HepG2 (cell line): Measurements from ENCODE around the gene CEBPA. TPM values are rescaled to one million over a fixed set of nuclear protein-coding genes. Genes with fewer than 3 reads are reported as not detected.
A peak's percentile ranks its signal among the peaks of the same experiment; 100 is the strongest.

ENCODE experiments used
- KAT2B ChIP-seq: fragments of 150-350 bp; IDR thresholded peaks from 2 replicates; pipeline ENCODE4 v1.6.1; 2014; ENCODE audit warnings: low read depth, low read length, borderline replicate concordance
- MXD4 ChIP-seq: IDR thresholded peaks from 2 replicates; pipeline ENCODE4 v1.6.1; 2016; ENCODE audit warnings: mild to moderate bottlenecking, missing biosample characterization, missing genetic modification reagents
- NONO ChIP-seq, 2 experiments: fragments of 450-650 bp in 1 of 2; sonication (generic) in 1 of 2; formaldehyde crosslinking in 1 of 2; IDR thresholded peaks in 1 of 2; conservative IDR thresholded peaks in 1 of 2; 2 replicates each; pipeline versions ENCODE4 v1.6.1 to v1.8.0; 2017 to 2022; ENCODE audit warnings: mild to moderate bottlenecking in 1 of 2, missing genetic modification reagents in 1 of 2, moderate library complexity in 1 of 2
- PHF21A ChIP-seq: sonication (generic); formaldehyde crosslinking; IDR thresholded peaks from 2 replicates; pipeline ENCODE4 v1.5.0; 2020; ENCODE audit warnings: mild to moderate bottlenecking, missing genetic modification reagents
- TBP ChIP-seq: sonication (generic); formaldehyde crosslinking; IDR thresholded peaks from 2 replicates; pipeline ENCODE4 v1.5.0; 2020; ENCODE audit warnings: missing genetic modification reagents
- TRIM24 ChIP-seq: sonication (generic); formaldehyde crosslinking; IDR thresholded peaks from 2 replicates; pipeline ENCODE4 v1.8.0; 2022; ENCODE audit warnings: mild to moderate bottlenecking, missing genetic modification reagents
- ZNF10 ChIP-seq: sonication (generic); formaldehyde crosslinking; IDR thresholded peaks from 2 replicates; pipeline ENCODE4 v1.4.0; 2020; ENCODE audit warnings: mild to moderate bottlenecking, low read depth, missing genetic modification reagents, borderline replicate concordance
- ZNF143 ChIP-seq: sonication (generic); formaldehyde crosslinking; IDR thresholded peaks from 2 replicates; pipeline ENCODE4 v1.4.0; 2020; ENCODE audit warnings: missing genetic modification reagents
- ZSCAN12 ChIP-seq: sonication (generic); formaldehyde crosslinking; IDR thresholded peaks from 2 replicates; pipeline ENCODE4 v1.9.0; 2021; ENCODE audit warnings: mild to moderate bottlenecking, missing genetic modification reagents
- ZSCAN20 ChIP-seq: sonication (generic); formaldehyde crosslinking; IDR thresholded peaks from 2 replicates; pipeline ENCODE4 v1.4.0; 2020; ENCODE audit warnings: missing genetic modification reagents, mild to moderate bottlenecking, borderline replicate concordance
- polyA plus RNA-seq, 8 experiments: library from polyadenylated mRNA; depleted of rRNA in 3 of 8; stranded (reverse) in 7 of 8; unstranded in 1 of 8; fragments of >200 nt; fragmentation: Illumina TruSeq in 4 of 8; extraction: Trizol in 4 of 8; gene quantifications; 2 replicates each; pipeline versions ENCODE4 v1.2.1 to v1.2.3, GENCODE V29; 2011 to 2016; ENCODE audit warnings: low read depth in 4 of 8, missing spikeins in 1 of 8, mixed read lengths in 1 of 8; ENCODE audit not compliant: insufficient read depth in 1 of 8
- total RNA-seq, 5 experiments: library from RNA; depleted of rRNA; stranded (reverse); fragments of >200 nt; fragmentation: Illumina TruSeq; extraction: Trizol; gene quantifications; 2 replicates each; pipeline ENCODE4 v1.2.3, GENCODE V29; 2016; ENCODE audit warnings: low read depth in 1 of 5
- TF ChIP-seq, protein P1 (sequence below): sonication (generic); formaldehyde crosslinking; IDR thresholded peaks from 2 replicates; pipeline ENCODE4 v1.4.0; 2020; ENCODE audit warnings: missing genetic modification reagents
- TF ChIP-seq, protein P2 (sequence below): sonication (generic); formaldehyde crosslinking; IDR thresholded peaks from 2 replicates; pipeline ENCODE4 v1.4.0; 2020; ENCODE audit warnings: missing genetic modification reagents, mild to moderate bottlenecking, borderline replicate concordance
- TF ChIP-seq, protein P3 (sequence below): sonication (generic); formaldehyde crosslinking; IDR thresholded peaks from 2 replicates; pipeline ENCODE4 v1.4.0; 2020; ENCODE audit warnings: mild to moderate bottlenecking, missing genetic modification reagents

The CEBPA gene
- total and polyA plus RNA-seq, 2 of the 13 experiments (the other 11 are each of a cell fraction or from before 2014, with no cell fraction given), result 24.8 to 103 TPM

DNA sequence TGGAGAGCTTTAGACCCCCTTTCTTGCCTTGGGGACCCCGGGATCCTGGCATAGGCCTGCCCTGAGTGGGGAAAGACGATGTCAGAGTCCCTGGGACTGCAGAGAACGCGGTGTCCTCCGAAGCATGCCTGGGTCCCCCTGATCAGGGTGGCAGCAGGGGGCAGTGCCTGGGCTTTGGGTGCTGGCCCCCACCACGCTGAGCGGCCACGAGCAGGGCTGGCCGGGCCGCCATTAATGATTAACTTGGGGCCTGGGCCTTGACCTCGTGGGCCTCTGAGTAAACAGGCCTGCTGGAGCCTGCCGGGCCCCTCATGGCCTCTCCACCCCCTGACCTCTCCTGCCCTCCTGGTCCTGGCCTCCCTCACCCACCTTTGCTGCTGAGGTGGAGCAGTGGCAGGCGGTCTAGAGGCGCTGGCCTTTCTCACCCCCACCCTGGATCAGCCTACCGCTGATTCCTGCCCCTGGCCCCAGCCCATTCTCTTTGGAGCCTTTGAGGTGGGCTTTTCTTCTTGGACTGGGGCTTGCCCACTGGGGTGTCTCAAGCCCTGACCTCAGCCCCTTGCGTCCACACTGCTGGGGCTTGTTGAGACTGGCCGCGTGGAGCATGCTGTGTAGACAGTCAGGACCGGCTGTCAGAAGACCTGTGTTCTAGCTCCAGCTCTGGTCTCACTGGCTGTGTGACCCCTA is 26.3 kb downstream of the CEBPA start (continued):
- TF ChIP-seq, protein P1, sequence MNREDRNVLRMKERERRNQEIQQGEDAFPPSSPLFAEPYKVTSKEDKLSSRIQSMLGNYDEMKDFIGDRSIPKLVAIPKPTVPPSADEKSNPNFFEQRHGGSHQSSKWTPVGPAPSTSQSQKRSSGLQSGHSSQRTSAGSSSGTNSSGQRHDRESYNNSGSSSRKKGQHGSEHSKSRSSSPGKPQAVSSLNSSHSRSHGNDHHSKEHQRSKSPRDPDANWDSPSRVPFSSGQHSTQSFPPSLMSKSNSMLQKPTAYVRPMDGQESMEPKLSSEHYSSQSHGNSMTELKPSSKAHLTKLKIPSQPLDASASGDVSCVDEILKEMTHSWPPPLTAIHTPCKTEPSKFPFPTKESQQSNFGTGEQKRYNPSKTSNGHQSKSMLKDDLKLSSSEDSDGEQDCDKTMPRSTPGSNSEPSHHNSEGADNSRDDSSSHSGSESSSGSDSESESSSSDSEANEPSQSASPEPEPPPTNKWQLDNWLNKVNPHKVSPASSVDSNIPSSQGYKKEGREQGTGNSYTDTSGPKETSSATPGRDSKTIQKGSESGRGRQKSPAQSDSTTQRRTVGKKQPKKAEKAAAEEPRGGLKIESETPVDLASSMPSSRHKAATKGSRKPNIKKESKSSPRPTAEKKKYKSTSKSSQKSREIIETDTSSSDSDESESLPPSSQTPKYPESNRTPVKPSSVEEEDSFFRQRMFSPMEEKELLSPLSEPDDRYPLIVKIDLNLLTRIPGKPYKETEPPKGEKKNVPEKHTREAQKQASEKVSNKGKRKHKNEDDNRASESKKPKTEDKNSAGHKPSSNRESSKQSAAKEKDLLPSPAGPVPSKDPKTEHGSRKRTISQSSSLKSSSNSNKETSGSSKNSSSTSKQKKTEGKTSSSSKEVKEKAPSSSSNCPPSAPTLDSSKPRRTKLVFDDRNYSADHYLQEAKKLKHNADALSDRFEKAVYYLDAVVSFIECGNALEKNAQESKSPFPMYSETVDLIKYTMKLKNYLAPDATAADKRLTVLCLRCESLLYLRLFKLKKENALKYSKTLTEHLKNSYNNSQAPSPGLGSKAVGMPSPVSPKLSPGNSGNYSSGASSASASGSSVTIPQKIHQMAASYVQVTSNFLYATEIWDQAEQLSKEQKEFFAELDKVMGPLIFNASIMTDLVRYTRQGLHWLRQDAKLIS (CRISPR knock-in tag), result 0 out of 2 replicates have a peak, but pooled peaks have one; percentile 38
- TF ChIP-seq KAT2B, result no peak
- TF ChIP-seq TBP, result no peak
- TF ChIP-seq TRIM24, result 0 out of 2 replicates have a peak, but pooled peaks have one; percentile 36
- TF ChIP-seq, protein P2, sequence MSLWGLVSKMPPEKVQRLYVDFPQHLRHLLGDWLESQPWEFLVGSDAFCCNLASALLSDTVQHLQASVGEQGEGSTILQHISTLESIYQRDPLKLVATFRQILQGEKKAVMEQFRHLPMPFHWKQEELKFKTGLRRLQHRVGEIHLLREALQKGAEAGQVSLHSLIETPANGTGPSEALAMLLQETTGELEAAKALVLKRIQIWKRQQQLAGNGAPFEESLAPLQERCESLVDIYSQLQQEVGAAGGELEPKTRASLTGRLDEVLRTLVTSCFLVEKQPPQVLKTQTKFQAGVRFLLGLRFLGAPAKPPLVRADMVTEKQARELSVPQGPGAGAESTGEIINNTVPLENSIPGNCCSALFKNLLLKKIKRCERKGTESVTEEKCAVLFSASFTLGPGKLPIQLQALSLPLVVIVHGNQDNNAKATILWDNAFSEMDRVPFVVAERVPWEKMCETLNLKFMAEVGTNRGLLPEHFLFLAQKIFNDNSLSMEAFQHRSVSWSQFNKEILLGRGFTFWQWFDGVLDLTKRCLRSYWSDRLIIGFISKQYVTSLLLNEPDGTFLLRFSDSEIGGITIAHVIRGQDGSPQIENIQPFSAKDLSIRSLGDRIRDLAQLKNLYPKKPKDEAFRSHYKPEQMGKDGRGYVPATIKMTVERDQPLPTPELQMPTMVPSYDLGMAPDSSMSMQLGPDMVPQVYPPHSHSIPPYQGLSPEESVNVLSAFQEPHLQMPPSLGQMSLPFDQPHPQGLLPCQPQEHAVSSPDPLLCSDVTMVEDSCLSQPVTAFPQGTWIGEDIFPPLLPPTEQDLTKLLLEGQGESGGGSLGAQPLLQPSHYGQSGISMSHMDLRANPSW (CRISPR knock-in tag), result 0 out of 2 replicates have a peak, but pooled peaks have one; percentile 78
- TF ChIP-seq, protein P3, sequence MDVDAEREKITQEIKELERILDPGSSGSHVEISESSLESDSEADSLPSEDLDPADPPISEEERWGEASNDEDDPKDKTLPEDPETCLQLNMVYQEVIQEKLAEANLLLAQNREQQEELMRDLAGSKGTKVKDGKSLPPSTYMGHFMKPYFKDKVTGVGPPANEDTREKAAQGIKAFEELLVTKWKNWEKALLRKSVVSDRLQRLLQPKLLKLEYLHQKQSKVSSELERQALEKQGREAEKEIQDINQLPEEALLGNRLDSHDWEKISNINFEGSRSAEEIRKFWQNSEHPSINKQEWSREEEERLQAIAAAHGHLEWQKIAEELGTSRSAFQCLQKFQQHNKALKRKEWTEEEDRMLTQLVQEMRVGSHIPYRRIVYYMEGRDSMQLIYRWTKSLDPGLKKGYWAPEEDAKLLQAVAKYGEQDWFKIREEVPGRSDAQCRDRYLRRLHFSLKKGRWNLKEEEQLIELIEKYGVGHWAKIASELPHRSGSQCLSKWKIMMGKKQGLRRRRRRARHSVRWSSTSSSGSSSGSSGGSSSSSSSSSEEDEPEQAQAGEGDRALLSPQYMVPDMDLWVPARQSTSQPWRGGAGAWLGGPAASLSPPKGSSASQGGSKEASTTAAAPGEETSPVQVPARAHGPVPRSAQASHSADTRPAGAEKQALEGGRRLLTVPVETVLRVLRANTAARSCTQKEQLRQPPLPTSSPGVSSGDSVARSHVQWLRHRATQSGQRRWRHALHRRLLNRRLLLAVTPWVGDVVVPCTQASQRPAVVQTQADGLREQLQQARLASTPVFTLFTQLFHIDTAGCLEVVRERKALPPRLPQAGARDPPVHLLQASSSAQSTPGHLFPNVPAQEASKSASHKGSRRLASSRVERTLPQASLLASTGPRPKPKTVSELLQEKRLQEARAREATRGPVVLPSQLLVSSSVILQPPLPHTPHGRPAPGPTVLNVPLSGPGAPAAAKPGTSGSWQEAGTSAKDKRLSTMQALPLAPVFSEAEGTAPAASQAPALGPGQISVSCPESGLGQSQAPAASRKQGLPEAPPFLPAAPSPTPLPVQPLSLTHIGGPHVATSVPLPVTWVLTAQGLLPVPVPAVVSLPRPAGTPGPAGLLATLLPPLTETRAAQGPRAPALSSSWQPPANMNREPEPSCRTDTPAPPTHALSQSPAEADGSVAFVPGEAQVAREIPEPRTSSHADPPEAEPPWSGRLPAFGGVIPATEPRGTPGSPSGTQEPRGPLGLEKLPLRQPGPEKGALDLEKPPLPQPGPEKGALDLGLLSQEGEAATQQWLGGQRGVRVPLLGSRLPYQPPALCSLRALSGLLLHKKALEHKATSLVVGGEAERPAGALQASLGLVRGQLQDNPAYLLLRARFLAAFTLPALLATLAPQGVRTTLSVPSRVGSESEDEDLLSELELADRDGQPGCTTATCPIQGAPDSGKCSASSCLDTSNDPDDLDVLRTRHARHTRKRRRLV (CRISPR knock-in tag), result peak; percentile 92
- no peak for TF ChIP-seq ZSCAN12 (CRISPR knock-in tag)
- peak; percentile 99; the same call in 1 of the 2 replicates for TF ChIP-seq ZSCAN20 (CRISPR knock-in tag)
- TF ChIP-seq PHF21A (CRISPR knock-in tag), result peak; percentile 98
- TF ChIP-seq NONO (IDR thresholded peaks at IDR 0.05), result no peak
- peak; percentile 94 for TF ChIP-seq NONO (CRISPR knock-in tag; conservative IDR thresholded peaks at IDR 0.05)
- peak; percentile 51; the same call in 1 of the 2 replicates for TF ChIP-seq ZNF143 (CRISPR knock-in tag)
- peak; percentile 70; the same call in 1 of the 2 replicates for TF ChIP-seq MXD4 (CRISPR knock-in tag)
- TF ChIP-seq ZNF10 (CRISPR knock-in tag), result no peak
